Liver (tissue), 9 donors: ENCODE measurements around the gene CAP1. TPM values are rescaled to one million over a fixed set of nuclear protein-coding genes. Genes with fewer than 3 reads are reported as not detected.

Experiments
- DNase-seq: peaks from one replicate; pipeline ENCODE4 v3.0.0-alpha.2; 2017; ENCODE audit warnings: low spot score
- H3K27ac ChIP-seq, 2 donors: one replicate each; pipeline ENCODE4 v1.7.0; 2013; ENCODE audit warnings: inconsistent platforms in 2 of 2, low read length in 2 of 2, control low read depth in 1 of 2, low read depth in 1 of 2, mild to moderate bottlenecking in 1 of 2
- H3K27me3 ChIP-seq, 4 donors: one replicate each; pipeline versions ENCODE4 v1.6.1 to v1.7.0; 2013; ENCODE audit warnings: low read length in 3 of 4, inconsistent platforms in 1 of 4, mild to moderate bottlenecking in 1 of 4, moderate library complexity in 1 of 4; ENCODE audit not compliant: control insufficient read depth in 4 of 4, insufficient read depth in 4 of 4
- H3K36me3 ChIP-seq, 4 donors: one replicate each; pipeline versions ENCODE4 v1.6.1 to v1.7.0; 2013; ENCODE audit warnings: low read length in 3 of 4, mild to moderate bottlenecking in 3 of 4, low read depth in 1 of 4, moderate library complexity in 1 of 4; ENCODE audit not compliant: control insufficient read depth in 4 of 4, insufficient read depth in 3 of 4
- H3K4me1 ChIP-seq, 4 donors: one replicate each; pipeline versions ENCODE4 v1.6.1 to v1.7.0; 2013; ENCODE audit warnings: low read length in 3 of 4, mild to moderate bottlenecking in 3 of 4, moderate library complexity in 1 of 4; ENCODE audit not compliant: control insufficient read depth in 4 of 4, insufficient read depth in 4 of 4
- H3K4me3 ChIP-seq, 3 donors: one replicate each; pipeline versions ENCODE4 v1.6.1 to v1.7.0; 2013; ENCODE audit warnings: low read length in 3 of 3, control low read depth in 1 of 3, low read depth in 1 of 3, mild to moderate bottlenecking in 1 of 3
- H3K9ac ChIP-seq, 2 donors: one replicate each; pipeline ENCODE4 v1.7.0; 2013; ENCODE audit warnings: low read length in 2 of 2, mild to moderate bottlenecking in 2 of 2, moderate library complexity in 2 of 2, control low read depth in 1 of 2, low read depth in 1 of 2
- H3K9me3 ChIP-seq, 4 donors: one replicate each; pipeline versions ENCODE4 v1.6.1 to v1.7.0; 2013; ENCODE audit warnings: low read length in 3 of 4; ENCODE audit not compliant: control insufficient read depth in 4 of 4
- EGR1 ChIP-seq, 2 donors: IDR thresholded peaks; 2 replicates each; pipeline ENCODE4 v1.6.1; 2016 to 2018; ENCODE audit warnings: antibody characterized with exemption in 2 of 2, low read depth in 2 of 2
- FOXA1 ChIP-seq: IDR thresholded peaks from 2 replicates; pipeline ENCODE4 v1.6.1; 2016; ENCODE audit warnings: antibody characterized with exemption
- FOXA2 ChIP-seq: IDR thresholded peaks from 2 replicates; pipeline ENCODE4 v1.6.1; 2016; ENCODE audit warnings: antibody characterized with exemption
- GABPA ChIP-seq, 2 donors: IDR thresholded peaks in 1 of 2; conservative IDR thresholded peaks in 1 of 2; 2 replicates each; pipeline ENCODE4 v1.6.1; 2016; ENCODE audit warnings: antibody characterized with exemption in 2 of 2, mild to moderate bottlenecking in 1 of 2, moderate library complexity in 1 of 2
- HNF4A ChIP-seq, 2 donors: conservative IDR thresholded peaks; 2 replicates each; pipeline ENCODE4 v1.6.1; 2016; ENCODE audit warnings: antibody characterized with exemption in 2 of 2, mild to moderate bottlenecking in 2 of 2
- HNF4G ChIP-seq: IDR thresholded peaks from 2 replicates; pipeline ENCODE4 v1.6.1; 2016; ENCODE audit warnings: antibody characterized with exemption
- RAD21 ChIP-seq, 2 donors: IDR thresholded peaks; 2 replicates each; pipeline ENCODE4 v1.6.1; 2016; ENCODE audit warnings: antibody characterized with exemption in 2 of 2, mild to moderate bottlenecking in 2 of 2
- SP1 ChIP-seq: IDR thresholded peaks from 2 replicates; pipeline ENCODE4 v1.6.1; 2018; ENCODE audit warnings: antibody characterized with exemption, mild to moderate bottlenecking
- TAF1 ChIP-seq: conservative IDR thresholded peaks from 2 replicates; pipeline ENCODE4 v1.6.1; 2016; ENCODE audit warnings: antibody characterized with exemption, mild to moderate bottlenecking
- YY1 ChIP-seq: IDR thresholded peaks from 2 replicates; pipeline ENCODE4 v1.6.1; 2016; ENCODE audit warnings: antibody characterized with exemption, mild to moderate bottlenecking
- WGBS: extraction: QIAGEN DNeasy Blood & Tissue Kit; methylation state at CpG from one replicate; pipeline ENCODE4 v1.1.7; 2013; 5-methylcytosine and 5-hydroxymethylcytosine counted together
- polyA plus RNA-seq, 2 donors: library from polyadenylated mRNA; stranded (reverse) in 1 of 2; unstranded in 1 of 2; fragments of 200-250 nt in 1 of 2; fragments of >200 nt in 1 of 2; fragmentation: Nextera tagmentation in 1 of 2; extraction: Ambion mirVana in 1 of 2; gene quantifications; one replicate each; pipeline versions ENCODE4 v1.2.1 to v1.2.3, GENCODE V29; 2013 to 2015
- total RNA-seq, 2 donors: library from RNA; depleted of rRNA; stranded (reverse); fragments of >200 nt; gene quantifications; one replicate each; pipeline ENCODE4 v1.2.3, GENCODE V29; 2014
- TF ChIP-seq, protein P1 (sequence below): IDR thresholded peaks from 2 replicates; pipeline ENCODE4 v1.6.1; 2016; ENCODE audit warnings: antibody characterized with exemption
- TF ChIP-seq, protein P2 (sequence below): IDR thresholded peaks from 2 replicates; pipeline ENCODE4 v1.6.1; 2016; ENCODE audit warnings: antibody characterized with exemption, mild to moderate bottlenecking
- TF ChIP-seq, protein P3 (sequence below): IDR thresholded peaks from 2 replicates; pipeline ENCODE4 v1.6.1; 2016; ENCODE audit warnings: antibody characterized with exemption
- donor health status: healthy.
- donor health status: healthy.
- donor health status: healthy.
- donor health status: healthy.
- donor health status: healthy.

CAP1 gene
- total and polyA plus RNA-seq, 4 donors = 75.5 to 105 (median 84.6) TPM

DNA sequence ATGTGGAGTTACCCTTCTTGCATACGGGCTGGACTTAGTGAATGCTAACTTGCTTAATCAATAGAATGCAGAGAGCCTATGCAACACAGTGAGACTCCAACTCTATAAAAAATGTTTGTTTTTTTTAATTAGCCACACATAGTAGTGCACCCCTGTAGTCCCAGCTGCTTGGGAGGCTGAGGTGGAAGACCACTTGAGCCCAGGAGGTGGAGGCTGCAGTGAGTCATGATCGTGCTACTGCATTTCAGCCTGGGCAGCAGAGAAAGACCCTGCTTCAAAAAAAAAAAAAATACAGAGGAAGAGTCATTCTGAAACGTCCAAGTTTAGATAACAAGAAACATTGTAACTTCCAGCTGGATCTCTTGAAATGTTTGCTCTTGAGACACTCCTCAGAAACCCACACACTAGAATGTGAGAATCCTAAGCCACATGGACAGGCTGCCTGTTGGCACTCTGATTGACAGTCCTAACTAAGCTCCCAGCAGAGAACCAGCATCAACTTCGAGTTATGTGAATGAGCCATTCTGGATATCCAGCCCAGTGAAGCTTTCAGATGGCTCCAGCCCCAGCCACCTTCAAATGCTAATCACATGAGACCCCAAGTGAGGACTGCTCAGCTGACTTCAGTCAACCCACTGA is 20.0 kb upstream of the CAP1 start:
- Histone ChIP-seq H3K36me3 (no peaks in the 10 kb centered on the region), H3K27me3 (no peaks in the 10 kb centered on the region), H3K4me1 (no peaks in the 10 kb centered on the region), H3K27ac (no peak overlapping the region), H3K4me3 (no peak overlapping the region), H3K9ac (no peak overlapping the region), H3K9me3 (peaks cover 0 to 7% (median 3%) of the 10 kb centered on the region in 4 donors)
- DNase-seq = no peak
- TF ChIP-seq, protein P1, sequence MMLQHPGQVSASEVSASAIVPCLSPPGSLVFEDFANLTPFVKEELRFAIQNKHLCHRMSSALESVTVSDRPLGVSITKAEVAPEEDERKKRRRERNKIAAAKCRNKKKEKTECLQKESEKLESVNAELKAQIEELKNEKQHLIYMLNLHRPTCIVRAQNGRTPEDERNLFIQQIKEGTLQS = no peak
- WGBS = 51% methylated on average over 4 of the region's 4 CpGs

DNA sequence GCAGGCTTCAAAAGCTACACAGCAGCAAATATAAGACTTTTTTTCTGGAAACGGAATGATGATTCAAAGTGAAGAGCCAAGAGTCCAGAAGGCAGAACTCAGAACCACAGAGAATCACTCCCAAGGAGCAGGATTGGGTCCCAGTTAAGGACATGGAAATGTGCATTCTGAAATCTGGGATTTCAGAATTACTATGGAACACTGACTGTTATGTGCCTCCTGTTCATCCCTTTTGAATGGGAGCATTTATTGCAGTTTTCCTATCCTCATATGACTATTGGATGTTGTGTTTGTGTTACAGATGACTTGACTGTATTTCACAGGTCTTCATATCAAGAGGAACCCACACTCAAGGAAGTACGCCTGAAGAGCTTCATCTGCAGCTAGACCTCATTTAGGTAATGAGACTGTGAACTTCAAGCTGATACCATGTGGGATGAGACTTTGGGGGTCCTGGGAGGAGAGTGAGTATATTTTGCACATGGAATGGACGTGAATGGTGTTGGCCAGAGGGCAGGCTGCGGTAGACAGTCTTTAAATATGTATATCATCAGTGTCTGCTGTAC is 17.1 kb upstream of the CAP1 start:
- 76% methylated on average over 4 of the region's 4 CpGs for WGBS
- no peak for TF ChIP-seq FOXA1
- no peak for TF ChIP-seq SP1
- TF ChIP-seq, protein P2, sequence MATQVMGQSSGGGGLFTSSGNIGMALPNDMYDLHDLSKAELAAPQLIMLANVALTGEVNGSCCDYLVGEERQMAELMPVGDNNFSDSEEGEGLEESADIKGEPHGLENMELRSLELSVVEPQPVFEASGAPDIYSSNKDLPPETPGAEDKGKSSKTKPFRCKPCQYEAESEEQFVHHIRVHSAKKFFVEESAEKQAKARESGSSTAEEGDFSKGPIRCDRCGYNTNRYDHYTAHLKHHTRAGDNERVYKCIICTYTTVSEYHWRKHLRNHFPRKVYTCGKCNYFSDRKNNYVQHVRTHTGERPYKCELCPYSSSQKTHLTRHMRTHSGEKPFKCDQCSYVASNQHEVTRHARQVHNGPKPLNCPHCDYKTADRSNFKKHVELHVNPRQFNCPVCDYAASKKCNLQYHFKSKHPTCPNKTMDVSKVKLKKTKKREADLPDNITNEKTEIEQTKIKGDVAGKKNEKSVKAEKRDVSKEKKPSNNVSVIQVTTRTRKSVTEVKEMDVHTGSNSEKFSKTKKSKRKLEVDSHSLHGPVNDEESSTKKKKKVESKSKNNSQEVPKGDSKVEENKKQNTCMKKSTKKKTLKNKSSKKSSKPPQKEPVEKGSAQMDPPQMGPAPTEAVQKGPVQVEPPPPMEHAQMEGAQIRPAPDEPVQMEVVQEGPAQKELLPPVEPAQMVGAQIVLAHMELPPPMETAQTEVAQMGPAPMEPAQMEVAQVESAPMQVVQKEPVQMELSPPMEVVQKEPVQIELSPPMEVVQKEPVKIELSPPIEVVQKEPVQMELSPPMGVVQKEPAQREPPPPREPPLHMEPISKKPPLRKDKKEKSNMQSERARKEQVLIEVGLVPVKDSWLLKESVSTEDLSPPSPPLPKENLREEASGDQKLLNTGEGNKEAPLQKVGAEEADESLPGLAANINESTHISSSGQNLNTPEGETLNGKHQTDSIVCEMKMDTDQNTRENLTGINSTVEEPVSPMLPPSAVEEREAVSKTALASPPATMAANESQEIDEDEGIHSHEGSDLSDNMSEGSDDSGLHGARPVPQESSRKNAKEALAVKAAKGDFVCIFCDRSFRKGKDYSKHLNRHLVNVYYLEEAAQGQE = no peak
- TF ChIP-seq, protein P1 = no peak
- TF ChIP-seq YY1 = no peak
- TF ChIP-seq, protein P3, sequence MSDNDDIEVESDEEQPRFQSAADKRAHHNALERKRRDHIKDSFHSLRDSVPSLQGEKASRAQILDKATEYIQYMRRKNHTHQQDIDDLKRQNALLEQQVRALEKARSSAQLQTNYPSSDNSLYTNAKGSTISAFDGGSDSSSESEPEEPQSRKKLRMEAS = no peak
- Histone ChIP-seq H3K4me1 (no peaks in the 10 kb centered on the region), H3K36me3 (no peaks in the 10 kb centered on the region), H3K27me3 (no peaks in the 10 kb centered on the region), H3K9ac (no peak overlapping the region), H3K4me3 (no peak overlapping the region), H3K27ac (no peak overlapping the region), H3K9me3 (peaks cover 7 to 19% (median 8%) of the 10 kb centered on the region in 4 donors)
- DNase-seq = no peak

DNA sequence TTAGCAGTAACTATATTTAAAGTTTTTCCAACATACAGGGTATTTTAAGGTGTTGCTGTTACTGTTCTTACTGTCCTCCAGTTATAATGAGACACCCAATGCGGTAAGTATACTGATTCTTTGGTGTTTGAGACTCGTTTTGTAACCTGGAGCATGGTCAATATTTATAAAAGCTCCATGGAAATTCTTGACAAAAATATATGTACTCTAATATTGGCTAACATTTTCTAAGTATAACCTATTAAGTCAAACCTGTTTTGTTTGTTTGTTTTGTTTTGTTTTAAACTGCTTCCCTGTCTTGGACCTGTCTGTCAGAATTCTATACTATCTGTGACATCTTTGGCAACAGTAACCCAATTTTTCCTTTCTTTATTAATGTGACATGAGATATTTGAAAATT is 15.9 kb upstream of the CAP1 start:
- TF ChIP-seq FOXA2 (no peak), HNF4G (no peak), HNF4A (conservative IDR thresholded peaks at IDR 0.05) (no peak), RAD21 (IDR thresholded peaks at IDR 0.05) (no peak), YY1 (no peak), TAF1 (no peak), SP1 (no peak), GABPA (IDR thresholded peaks at IDR 0.05 in 1 of 2, conservative IDR thresholded peaks at IDR 0.05 in 1 of 2) (no peak), EGR1 (IDR thresholded peaks at IDR 0.05; ENCODE audit: low read depth in 2 of 2) (no peak), FOXA1 (no peak)
- Histone ChIP-seq H3K27ac (no peak overlapping the region), H3K4me1 (no peaks in the 10 kb centered on the region), H3K9ac (no peak overlapping the region), H3K9me3 (peaks cover 7 to 19% (median 8%) of the 10 kb centered on the region in 4 donors), H3K36me3 (no peaks in the 10 kb centered on the region), H3K4me3 (no peak overlapping the region), H3K27me3 (no peaks in the 10 kb centered on the region)
- 67% methylated on average over 2 of the region's 2 CpGs for WGBS
- DNase-seq = no peak
